Stimulated activated CD4-positive, alpha-beta T cell treated with anti-CD3 and anti-CD28 coated beads, TNF-alpha, amount 100 ng/mL, for 1 hour (primary cell): Measurements from ENCODE around the gene PFKM.
"Not testable (repeated sequence)": the region's sequence is repeated elsewhere in the genome, so short reads cannot be mapped to it uniquely, and the experiment has no call there.

Experiments used
- DNase-seq, 3 donors: peaks; one replicate each; pipeline ENCODE4 v3.0.0-alpha.2; 2020; ENCODE audit warnings: low read depth in 3 of 3, low spot score in 1 of 3

Gene PFKM

GRCh38 chr12:48110691-48111311, 8.4 kb upstream of the PFKM start:
- DNase-seq: no peak

- not testable (repeated sequence) for DNase-seq
These were observed 7.9 kb upstream of the PFKM start for GRCh38 chr12:48111312-48111693.

- no peak for DNase-seq
These were observed 3.2 kb upstream of the PFKM start for GRCh38 chr12:48115957-48116356.

GRCh38 chr12:48118284-48118871, 786 bp upstream of the PFKM start:
- DNase-seq: no peak

GRCh38 chr12:48119834-48120195, 651 bp downstream of the PFKM start:
- no peak for DNase-seq

GRCh38 chr12:48121522-48121921, 2.4 kb downstream of the PFKM start:
- DNase-seq: no peak

GRCh38 chr12:48122065-48122834, 3.1 kb downstream of the PFKM start:
- no peak for DNase-seq

GRCh38 chr12:48123169-48123568, 4.0 kb downstream of the PFKM start:
- DNase-seq: no peak

- not testable (repeated sequence) for DNase-seq
These were observed 6.4 kb downstream of the PFKM start for GRCh38 chr12:48125542-48125941.

- no peak for DNase-seq
These were observed 6.8 kb downstream of the PFKM start for GRCh38 chr12:48125985-48126384.

- DNase-seq: no peak
These were observed 7.9 kb downstream of the PFKM start for GRCh38 chr12:48126953-48127630.

GRCh38 chr12:48128800-48129199, 9.6 kb downstream of the PFKM start:
- DNase-seq: no peak

GRCh38 chr12:48129376-48129775, 10.2 kb downstream of the PFKM start:
- no peak for DNase-seq

GRCh38 chr12:48131517-48131916, 12.4 kb downstream of the PFKM start:
- DNase-seq: no peak

GRCh38 chr12:48132826-48133225, 13.7 kb downstream of the PFKM start:
- no peak for DNase-seq

GRCh38 chr12:48135027-48135426, 15.9 kb downstream of the PFKM start:
- no peak for DNase-seq

GRCh38 chr12:48142818-48143674, 23.9 kb downstream of the PFKM start:
- DNase-seq: no peak

- DNase-seq: no peak
These were observed 24.7 kb downstream of the PFKM start for GRCh38 chr12:48143898-48144297.

- DNase-seq: no peak
These were observed 26.8 kb downstream of the PFKM start for GRCh38 chr12:48145981-48146380.

GRCh38 chr12:48151103-48151771, 32.1 kb downstream of the PFKM start:
- no peak for DNase-seq
